Dermis blood vessel endothelial cell (primary cell): Measurements from ENCODE around the gene FGF22. TPM values are rescaled to one million over a fixed set of nuclear protein-coding genes. Genes with fewer than 3 reads are reported as not detected.
"Not testable (repeated sequence)": the region's sequence is repeated elsewhere in the genome, so short reads cannot be mapped to it uniquely, and the experiment has no call there.

Experiments
- DNase-seq: peaks from one replicate; pipeline ENCODE4 v3.0.0; 2010
- total RNA-seq: library from RNA; depleted of rRNA; stranded (reverse); fragments of >200 nt; gene quantifications from 2 replicates; pipeline ENCODE4 v1.2.3, GENCODE V29; 2014

FGF22 gene
- total RNA-seq, 1 donor from 2014 or later = not detected

DNA sequence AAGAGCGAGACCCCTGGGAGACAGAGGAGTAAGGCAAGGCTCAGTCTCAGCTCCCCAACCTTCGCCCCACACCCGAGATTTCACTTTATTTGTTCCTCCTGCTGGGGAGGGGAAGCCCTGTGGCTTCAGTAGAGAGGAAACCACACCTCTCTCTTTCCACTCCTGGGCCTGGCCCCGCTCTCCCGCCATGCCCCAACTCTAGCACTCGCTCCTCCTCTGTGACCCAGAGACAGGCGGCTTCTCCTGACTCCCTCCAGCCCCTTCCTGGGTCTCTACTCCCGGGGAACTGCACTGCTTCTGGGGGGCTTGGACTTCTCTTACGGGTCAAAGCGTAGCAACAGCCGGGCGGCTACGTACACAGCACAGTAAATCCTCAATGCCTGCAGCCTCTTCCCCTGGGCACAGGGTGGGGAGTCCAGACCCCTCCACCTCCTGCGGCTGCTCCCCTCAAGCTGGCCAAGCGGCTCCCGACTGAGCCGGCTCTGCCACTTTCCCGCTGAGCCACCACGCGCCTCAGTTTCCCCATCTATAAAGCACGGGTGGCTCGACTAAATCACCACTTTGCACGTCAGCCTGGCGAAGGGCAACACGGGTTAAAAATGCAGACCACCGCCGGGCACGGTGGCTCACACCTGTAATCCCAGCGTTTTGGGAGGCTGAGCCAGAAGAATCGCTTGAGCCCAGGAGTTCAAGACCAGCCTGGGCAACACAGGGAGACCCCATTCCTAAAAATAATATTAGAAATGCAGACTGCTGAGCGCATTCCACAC is 21.9 kb downstream of the FGF22 start:
- DNase-seq = peak; percentile 31

DNA sequence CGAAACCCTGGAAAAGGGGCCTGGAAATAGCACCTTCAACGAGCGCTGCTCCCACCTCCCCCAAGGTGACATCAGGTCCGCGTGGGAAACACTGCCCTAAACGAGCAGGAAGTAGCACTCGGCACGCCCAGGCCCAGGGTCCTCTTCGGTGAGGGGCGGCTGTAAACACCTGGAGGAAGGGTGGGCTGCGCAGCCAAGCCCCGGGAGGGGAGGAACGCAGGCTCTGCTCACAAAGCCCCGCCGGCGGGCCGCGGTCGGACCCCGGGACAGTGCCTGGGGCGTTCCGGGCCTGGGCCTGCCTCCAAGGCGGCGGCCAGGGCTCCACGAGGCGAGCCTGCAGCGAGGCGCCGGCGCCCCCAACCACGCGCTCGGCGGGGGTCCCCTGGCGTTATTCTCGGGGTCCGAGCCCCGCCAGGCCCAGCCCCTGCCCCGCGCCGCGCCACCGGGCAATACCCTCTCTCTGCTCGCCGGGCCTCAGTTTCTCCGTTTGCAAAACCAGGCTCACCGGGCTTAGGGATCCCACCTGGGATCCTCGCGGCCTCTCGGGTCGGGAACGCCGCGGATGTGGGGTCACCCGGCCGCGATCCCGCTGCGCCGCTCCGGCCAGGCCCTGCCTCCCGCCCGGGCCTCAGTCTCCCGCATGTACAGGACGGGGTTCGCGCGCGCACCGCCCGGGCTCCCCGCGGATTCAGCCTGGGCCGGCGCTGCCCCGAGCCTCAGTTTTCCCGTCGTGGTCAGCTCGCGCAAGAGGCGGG is 22.7 kb downstream of the FGF22 start:
- peak; percentile 58 for DNase-seq

DNA sequence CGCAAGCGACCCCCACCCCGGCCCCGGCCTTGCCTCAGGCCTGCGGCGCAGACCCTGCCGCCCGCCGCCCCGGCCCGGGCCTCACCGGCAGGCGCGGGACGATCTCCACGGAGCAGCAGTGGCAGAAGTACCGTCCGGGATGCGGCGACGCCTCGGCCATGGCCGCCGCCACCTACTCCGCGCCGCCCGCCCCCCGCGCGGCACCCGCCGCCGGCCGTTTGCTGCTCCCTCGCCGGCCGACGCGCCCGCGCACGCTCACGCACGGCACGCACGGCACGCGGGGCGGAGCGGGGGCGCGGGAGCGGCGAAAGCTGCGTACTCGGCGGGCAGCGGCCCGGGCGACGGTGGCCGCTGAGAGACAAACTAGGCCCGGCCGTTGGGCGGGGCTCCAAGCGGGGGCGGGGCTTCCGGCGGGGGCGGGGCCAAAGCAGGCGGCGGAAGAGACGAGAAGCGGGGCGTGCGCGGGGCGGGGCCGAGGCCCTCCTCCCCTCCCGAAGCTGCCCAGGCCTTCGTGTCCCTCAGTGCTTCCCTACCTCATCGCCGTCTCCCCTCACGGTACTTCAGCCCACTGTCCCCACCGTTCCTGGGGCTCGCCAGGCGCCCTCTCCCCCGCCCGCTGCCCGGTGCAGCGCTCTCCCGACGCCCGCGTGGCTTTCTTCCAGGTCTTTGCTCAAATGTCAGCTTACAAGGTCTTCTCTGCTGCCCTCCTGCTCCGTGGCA is 23.4 kb downstream of the FGF22 start, which contains the start of gene RNF126:
Gene RNF126, minus strand, starts transcription at position 253 of the 720 bp plus-strand sequence. Its CDS starts 93 bp downstream, at position 160.
- peak; percentile 95 for DNase-seq

DNA sequence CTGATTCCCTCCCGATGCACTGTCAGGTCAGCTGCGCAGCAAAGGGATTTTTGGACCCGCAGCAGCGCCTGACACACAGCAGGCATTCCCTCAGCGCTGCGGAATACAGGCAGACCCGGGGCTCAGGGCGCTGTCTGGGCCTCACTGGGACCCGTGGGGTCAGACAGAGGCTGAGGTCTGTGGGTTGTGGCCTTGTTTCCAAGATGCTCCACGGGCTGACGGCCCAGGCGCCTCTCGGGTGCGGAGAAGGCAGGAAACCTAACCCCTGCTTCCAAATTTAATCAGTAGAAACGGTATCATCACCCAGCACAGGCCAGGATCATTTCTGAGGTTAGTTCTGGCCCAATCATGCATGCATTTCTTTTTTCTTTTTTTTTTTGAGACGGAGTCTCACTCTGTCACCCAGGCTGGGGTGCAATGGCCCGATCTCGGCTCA is 24.0 kb downstream of the FGF22 start:
- no peak for DNase-seq

DNA sequence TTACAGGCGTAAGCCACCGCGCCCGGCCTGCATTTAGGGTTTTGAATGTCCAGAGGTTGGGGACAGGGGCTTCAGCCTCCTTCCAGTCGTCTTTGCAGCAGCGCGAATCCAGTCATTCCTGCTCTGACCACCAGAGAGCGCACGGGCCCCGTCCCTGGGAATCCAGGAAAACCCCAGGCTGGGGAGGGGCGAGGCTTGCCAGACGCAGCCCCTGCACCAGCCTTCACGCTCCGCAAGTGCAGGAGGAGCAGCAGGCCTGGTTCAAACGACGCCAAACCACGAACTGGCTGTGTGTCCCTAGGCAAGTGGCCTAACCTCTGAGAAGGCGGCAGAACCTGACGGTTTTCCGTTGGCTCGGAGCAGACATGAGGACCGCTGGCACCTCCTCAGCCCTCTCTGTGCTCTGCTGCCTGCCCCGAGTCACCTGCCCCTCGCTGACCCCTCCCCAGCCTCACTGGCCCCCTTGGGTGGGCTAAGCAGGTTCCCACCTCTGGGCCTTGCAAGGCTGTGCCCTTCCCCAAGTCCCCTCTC is 25.3 kb downstream of the FGF22 start:
- DNase-seq = peak; percentile 87

DNA sequence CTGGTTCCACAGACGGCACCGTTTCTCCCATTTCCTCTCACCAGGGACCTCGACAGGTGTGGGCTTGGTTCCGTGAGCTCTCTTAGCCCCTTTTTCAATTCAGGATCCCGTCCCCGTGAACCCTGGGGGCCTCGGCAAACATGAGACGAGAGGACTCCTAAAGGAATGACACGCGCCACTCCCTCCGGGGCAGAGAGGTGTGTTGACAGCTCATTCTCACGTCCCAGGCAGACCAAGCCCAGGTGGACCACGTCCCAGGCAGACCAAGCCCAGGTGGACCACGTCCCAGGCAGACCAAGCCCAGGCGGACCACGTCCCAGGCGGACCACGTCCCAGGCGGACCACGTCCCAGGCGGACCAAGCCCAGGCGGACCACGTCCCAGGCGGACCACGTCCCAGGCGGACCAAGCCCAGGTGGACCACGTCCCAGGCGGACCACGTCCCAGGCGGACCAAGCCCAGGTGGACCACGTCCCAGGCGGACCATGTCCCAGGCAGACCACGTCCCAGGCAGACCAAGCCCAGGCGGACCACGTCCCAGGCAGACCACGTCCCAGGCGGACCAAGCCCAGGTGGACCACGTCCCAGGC is 27.4 kb downstream of the FGF22 start:
- not testable (repeated sequence) for DNase-seq

DNA sequence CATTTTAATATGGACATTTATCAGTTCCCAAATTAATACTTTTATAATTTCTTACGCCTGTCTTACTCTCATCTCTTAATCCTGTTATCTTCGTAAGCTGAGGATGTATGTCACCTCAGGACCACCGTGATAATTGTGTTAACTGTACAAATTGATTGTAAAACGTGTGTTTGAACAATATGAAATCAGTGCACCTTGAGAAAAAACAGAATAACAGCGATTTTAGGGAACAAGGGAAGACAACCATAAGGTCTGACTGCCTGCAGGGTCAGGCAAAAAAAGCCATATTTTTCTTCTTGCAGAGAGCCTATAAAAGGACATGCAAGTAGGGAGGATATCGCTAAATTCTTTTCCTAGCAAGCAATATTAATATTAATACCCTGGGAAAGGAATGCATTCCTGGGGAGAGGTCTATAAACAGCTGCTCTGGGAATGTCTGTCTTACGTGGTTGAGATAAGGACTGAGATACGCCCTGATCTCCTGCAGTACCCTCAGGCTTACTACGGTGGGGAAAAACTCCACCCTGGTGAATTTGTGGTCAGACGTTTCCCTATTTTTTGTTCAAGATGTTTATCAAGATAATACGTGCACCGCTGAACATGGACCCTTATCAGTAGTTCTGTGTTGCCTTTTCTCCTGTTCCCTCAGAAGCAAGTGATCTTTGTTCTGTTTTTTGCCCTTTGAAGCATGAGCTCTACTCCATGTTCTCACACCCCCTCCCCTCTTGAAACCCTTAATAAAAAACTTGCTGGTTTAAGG is 29.2 kb downstream of the FGF22 start:
- not testable (repeated sequence) for DNase-seq

DNA sequence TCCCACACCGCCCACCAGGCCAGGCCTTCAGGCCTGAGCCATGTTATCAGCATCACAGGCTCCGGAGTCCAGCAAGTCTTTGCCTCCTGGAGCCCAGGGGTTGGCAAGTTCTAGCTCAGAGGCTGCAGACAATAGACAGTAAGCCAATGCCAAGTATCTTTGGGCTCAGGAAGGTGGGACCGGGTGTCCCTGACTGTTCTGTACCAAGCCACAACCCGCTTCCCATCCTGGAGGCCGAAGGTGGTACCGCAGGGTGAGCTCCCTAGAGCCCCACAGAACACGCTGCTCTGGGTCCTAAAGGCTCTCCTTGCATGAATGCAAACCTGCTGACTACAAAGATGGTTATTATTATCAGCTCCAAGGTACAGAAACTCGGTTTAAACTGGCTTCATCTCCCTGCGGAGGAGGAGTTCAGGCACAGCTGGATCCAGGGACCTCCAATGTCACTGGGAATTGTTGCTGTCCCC is 31.0 kb downstream of the FGF22 start:
- no peak for DNase-seq

DNA sequence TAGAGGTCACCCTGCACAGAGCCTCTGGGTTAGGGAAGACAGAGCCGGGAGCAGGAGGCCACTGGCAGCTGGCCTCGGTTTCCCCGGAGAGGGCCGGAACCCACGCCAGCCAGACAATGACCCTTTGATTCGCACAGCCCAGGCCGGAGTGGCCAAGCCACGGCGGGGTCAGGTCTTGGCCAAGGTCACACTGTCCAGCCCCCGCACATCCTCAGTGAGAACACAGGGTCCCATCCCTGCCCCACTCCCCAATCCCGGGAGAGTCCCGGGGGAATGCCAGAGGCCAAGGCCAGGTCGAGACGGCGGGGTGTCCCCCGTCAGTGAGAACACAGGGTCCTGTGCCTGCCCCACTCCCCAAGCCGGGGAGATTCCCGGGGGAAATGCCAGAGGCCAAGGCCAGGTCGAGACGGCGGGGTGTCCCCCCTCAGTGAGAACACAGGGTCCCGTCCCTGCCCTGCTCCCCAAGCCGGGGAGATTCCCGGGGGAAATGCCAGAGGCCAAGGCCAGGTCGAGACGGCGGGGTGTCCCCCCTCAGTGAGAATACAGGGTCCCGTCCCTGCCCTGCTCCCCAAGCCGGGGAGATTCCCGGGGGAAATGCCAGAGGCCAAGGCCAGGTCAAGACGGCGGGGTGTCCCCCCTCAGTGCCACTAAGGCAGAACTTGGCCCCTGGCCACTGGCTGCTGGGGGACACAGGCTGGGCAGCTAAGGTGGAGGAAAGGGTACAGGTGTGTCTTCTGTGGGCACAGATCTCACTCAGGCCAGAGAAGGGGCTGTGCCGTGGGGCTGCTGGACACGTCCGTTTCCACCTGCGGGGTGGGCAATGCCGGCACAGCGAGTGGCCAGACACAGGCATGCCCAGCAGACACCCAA is 34.8 kb downstream of the FGF22 start:
- no peak for DNase-seq

DNA sequence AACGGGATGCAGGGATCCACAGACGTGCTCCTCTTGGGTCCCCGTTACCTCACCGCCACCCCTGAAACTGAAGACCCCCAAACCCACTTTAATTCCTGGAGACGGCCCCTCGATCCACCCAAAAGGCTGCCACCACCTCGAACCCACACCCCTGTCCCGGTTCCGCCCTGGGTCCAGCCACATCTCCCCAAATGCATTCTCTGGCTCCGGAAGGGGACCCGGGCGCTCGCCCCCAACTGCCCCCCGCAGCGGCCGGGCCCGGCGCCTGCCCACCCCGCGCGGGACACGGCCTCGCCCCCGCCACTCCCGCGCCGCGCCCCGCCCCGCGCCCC is 36.3 kb downstream of the FGF22 start:
- no peak for DNase-seq

DNA sequence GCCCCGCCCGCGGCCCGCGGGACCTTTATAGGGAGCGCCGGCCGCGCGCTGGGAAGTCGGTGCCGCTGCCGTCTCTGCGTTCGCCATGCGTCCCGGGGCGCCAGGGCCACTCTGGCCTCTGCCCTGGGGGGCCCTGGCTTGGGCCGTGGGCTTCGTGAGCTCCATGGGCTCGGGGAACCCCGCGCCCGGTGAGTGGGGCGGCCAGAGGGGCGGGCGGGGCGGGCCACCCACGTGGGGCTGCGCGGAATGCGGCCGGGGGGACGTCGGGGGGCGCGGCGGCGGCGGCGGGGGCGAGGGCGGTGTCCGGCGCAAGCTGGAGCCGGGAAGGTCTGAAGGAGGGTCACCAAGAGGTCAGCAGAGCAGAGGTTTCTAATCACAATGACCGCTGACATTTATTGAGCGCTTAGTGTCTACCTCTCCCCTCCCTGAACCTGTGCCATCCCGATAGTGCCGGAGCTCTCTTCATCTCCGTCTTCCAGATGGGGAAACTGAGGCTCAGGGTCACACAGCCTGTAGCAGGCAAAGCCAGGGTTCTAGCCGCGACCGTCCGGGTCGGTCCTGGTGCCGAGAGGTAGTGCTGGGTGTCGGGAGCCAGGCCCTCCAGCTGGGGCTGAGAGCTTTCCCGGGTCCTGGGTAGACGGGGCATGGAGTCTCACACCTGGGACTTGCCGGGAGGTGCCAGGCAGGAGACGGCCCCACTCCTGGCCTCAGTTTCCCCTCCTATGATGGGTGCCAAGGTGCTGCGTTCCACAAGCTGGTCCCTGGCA is 36.8 kb downstream of the FGF22 start, which contains the start of gene FSTL3:
Gene FSTL3, plus strand, starts transcription at position 54 of the 767 bp plus-strand sequence. Its CDS starts 32 bp downstream, at position 86.
- DNase-seq = no peak

DNA sequence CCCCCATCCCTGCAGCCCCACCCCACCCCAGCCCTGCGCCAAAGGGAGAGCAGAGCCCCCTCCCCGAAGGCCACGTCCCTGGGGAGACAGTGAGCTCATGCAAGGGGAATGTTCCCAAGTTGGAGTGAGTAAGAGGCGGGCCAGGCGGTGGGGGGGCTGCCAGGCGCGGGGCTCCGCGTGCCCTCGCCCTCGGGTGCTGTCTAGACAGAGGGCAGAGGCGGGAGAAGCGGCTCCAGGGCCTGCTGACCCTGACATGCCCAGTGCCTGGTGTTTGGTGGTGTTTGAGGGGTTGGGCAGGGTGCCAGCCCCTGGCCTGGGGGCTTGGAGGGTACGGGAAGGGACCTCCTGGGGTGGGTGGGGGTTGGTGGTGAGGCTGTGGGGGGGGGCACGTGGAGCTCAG is 37.5 kb downstream of the FGF22 start:
- peak; percentile 64 for DNase-seq

DNA sequence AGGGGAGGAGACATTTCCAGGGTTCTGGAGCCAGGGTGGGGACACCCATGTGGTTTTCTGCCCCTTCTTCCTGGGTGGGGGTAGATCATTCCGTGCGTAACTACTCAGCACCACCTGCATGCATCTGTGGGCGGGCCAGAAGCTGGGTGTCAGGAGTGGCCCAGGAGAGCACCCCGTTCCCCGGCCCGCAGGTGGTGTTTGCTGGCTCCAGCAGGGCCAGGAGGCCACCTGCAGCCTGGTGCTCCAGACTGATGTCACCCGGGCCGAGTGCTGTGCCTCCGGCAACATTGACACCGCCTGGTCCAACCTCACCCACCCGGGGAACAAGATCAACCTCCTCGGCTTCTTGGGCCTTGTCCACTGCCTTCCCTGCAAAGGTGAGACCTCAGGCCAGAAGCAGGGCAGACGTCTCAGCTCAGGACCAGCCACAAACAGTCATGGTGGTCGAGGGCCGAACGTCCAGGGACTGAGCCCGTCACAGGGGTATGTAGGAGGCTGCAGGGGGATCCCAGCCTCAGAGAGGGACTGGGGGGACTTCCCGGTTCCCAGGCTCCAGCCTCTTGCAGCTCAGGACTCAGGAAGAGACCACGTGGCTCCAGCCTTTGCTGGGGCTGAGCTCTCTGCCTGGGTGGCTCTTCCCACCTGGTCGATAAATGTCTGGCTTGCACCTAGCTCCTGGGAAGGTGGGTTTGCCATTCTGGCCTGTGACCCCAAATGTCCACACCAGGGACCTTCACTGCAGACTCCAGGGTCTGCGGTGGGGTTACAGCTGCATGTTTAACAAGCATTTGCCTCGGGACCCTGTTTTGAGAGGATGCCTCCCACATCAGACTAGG is 38.1 kb downstream of the FGF22 start:
- no peak for DNase-seq

DNA sequence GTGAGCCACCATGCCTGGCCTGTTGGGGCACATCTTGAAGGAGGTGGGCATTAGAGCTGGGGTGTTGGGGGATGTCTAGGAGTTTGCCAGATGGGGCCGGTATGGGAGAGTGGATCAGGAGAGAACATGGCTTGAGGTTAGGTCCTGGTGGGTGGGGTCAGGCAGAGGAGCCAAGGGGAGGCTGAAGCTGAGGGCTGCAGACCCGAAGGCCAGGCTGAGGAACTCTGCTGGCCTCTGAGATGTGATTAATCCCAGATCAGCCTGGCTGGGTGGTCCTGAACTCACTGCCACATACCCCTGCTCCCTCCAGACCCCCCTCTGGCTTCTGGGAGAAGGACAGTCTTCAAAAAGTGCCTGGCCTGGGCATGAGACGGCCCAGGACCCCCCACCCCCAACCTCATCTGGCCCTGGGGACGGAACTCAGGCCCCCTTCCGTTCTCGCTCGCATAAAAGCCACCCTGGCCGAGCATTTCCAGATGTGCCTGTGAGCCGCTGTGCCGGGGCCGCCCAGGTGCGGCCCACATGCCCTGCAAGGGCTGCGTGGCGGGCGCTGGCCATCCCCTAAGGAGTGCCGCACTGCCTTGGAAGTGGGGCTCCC is 39.2 kb downstream of the FGF22 start:
- DNase-seq = no peak

DNA sequence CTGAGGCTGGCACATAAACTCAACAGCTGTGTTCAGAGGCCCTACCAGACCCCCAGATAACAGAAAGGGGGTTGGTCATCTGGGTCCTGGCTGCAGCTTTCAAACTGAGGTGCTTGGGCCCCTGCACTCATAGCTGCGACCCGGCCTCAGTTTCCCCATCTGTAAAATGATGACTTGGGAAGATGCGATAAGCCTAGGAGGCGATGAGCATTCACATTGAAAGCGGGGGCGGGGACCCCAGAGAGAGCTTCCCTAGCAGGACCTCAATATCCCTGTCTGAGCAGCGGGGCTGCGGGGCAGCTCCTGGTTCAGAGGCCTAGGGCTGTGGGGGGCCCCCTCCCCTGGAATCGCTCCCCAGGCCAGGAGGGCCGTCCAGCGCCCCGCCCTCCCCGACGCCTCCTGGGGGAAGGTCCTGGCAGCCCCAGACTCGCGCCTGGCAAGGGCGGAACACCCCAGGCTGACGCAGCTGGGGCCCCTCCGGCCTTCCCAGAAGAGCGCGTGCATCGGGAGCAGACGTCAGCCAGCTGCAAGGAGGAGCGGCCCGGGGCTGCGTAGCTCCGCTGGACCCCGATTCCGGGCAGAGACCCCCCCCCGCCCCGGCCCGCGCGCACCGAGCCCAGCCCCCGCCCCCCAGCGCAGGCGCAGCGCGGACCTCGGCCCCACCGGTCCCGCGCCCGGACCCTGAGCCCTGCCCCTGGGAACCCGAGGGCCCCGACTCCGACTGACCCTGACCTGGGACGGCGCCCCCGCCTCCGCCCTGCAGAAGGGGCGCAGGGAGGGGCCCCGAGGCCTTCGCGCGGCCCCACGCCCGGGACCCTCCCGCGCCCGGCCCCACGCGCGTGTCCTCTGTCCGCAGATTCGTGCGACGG is 40.0 kb downstream of the FGF22 start:
- peak; percentile 65 for DNase-seq

DNA sequence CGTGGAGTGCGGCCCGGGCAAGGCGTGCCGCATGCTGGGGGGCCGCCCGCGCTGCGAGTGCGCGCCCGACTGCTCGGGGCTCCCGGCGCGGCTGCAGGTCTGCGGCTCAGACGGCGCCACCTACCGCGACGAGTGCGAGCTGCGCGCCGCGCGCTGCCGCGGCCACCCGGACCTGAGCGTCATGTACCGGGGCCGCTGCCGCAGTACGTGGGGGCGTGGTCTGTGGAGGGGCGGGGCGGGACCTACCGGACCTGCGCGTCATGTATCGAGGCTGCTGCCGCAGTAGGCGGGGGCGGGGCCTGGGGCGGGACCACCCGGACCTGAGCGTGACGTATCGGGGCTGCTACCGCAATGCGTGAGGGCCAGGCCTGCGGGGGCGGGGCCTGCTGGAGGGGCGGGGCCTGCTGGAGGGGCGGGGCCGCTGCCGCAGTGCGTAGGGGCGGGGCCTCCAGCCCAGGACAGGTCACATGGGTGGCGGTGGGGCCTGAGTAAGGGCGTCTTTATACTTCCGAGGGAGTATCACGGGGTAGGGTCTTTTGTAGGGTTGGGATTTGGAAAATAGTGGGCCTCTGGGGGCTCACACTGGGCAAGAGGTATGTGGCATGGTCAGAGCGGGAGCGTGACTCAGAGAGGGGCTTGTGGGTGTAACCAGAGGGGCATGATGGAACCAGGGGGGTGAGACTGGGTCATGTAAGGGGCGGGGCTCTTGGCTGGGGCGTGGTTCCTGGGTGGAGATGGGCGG is 40.8 kb downstream of the FGF22 start:
- peak; percentile 99 for DNase-seq
